Measurements from ENCODE around the gene IPO5.
A peak's percentile ranks its signal among the peaks of the same experiment; 100 is the strongest.
"Not testable (repeated sequence)": the region's sequence is repeated elsewhere in the genome, so short reads cannot be mapped to it uniquely, and the experiment has no call there.

Gene IPO5

DNA sequence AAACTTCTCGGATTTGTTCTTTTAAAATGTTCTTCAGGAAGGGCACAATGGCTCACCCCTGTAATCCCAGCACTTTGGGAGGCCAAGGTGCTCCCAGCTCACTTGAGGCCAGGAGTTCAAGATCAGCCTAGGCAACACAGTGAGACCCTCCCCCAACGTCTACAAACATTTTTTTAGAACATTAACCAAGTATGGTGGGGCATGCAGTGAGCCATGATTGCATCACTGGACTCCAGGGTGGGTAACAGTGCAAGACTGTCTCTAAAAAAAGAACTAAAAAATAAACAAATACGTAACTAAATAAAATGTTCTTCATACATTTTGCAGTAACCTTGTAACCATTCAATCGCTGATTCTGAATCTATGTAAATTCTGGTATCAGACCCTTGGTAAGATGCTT lies 2.1 kb upstream of the IPO5 start:
- DNase-seq = no peak

DNA sequence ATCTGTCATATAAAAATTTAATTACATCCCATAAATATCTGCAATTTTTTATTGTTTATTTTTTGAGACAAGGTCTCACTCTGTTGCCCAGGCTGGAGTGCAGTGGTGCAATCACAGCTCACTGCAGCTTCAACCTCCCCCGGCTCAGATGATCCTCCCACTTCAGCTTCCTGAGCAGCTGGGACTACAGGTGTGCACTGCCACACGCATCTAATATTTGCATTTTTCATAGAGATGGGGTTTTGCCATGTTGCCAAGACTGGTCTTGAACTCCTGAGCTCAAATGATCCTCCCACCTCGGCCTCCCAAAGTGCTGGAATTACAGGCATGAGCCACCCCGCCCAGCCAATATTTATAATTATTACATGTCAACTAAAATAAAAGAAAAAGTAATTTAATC lies 644 bp upstream of the IPO5 start:
- DNase-seq = peak; percentile 23

- DNase-seq = no peak
Observed at GRCh38 chr13:97961340-97961739, 7.9 kb downstream of the IPO5 start.

- no peak for DNase-seq
Observed at GRCh38 chr13:97962887-97963286, 9.4 kb downstream of the IPO5 start.

DNA sequence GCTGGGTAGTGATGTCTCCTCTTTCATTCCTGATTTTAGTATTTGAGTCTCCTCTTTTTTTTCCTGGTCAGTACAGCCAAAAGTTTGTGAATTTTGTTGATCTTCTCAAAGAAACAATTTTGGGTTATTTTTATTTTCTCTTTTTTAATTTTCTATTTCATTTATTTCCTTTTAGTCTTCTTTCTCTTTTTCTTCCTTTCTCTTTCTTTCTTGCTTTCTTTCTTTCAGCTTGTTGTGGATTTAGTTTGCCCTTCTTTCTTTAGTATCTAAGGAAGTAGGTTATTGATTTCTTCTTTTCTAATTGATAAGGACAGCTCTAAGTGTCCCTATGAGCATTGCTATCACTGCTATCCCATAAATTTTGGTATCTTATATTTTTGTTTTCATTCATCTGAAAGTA lies 13.8 kb downstream of the IPO5 start:
- no peak for DNase-seq

DNA sequence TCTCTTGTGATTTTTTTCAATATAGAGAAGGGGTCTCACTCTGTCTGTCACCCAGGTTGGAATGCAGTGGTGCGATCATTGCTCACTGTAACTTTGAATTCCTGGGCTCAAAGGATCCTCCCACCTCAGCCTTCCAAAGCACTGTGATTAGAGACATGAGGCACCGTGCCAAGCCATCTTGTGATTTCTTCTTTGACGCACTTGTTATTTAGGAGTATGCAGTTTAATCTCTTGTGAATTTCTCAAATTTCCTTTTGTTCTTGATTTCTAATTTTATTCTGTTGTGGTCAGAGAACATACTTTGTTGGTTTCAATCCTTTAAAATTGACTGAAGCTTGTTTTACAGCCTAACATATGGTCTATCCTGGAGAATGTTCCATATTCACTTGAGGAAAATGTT lies 14.5 kb downstream of the IPO5 start:
- DNase-seq = no peak

- DNase-seq = no peak
Observed at GRCh38 chr13:97971519-97971918, 18.0 kb downstream of the IPO5 start.

DNA sequence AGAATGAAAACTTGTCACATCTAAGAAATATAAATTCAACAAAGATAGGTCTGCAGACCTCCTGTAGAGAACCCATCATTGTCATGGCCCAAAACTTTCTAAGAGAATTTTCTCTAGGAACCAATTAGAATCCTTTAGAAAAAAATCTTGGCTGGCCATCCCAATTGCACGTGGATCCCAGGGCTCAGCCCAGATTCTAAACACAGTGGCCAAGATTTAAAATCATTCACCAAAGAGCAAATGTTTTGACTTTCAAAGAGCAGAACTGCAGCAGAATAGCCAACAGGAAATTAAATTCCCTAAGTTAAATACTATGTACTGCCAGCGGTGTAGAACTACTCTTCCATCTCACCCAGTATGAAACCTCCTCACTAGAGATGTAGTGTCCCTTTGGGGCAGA lies 21.3 kb downstream of the IPO5 start:
- no peak for DNase-seq

- no peak for DNase-seq
Observed at GRCh38 chr13:97975280-97975847, 21.9 kb downstream of the IPO5 start.

- DNase-seq = peak; percentile 85
Observed at GRCh38 chr13:97975848-97976609, 22.6 kb downstream of the IPO5 start.

DNA sequence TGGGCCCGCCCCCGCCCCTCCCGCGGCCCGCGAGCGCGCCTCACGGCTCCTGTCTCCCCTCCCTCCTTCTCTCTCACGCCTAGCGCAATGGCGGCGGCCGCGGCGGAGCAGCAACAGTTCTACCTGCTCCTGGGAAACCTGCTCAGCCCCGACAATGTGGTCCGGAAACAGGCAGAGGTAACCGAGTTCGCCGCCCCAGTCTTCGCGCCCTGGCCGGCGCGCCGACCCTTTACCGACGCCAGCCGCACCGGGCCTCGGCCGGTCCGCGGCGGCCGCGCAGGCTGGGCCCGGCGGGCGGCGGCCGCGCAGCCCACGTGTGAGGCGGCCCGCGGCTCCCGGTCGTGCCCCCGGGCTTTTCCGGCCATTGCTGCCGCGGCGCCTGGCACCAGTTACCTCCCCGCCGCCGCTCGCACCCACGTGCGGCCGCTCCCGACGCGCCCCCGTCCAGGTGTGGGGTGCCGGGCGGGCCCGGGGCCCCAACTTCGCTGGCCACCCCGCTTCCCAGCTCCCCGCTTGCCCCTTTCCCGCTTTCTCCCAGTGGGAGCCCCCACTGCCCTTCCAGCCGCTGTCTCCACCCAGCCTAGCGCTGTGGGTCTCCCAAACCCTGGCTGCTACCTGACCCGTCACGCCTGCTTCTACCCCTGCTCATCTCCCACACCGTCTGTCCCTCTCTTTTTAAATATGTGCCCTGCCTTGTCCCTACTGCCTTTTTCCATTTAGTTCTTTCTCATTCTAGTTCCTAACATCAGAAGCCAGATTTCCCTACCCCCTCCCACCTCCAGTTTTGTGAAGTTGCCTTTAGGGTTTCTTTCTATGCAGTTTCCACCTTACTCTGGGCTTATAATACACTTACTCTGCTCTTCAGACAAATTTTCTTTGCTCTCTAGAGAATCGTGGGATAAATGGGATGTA lies 23.4 kb downstream of the IPO5 start:
- DNase-seq = peak; percentile 33

DNA sequence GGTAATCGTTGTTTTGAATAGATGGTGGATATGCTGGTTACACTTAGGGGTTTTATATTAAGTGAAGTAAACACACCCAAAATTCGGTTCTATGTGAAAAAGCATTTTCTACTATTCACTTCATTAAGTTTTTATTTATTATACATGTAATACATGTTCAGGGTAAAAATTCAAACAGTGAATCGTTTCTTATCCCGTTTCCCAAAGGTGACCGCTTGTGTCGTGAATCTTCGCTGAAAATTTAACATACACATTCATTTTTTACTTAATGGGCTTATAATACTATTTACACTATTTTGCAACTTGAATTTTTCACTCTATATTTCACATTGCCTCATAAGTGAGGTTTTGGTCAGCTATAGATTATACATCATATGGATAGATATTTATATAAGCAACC lies 24.5 kb downstream of the IPO5 start:
- DNase-seq = no peak

DNA sequence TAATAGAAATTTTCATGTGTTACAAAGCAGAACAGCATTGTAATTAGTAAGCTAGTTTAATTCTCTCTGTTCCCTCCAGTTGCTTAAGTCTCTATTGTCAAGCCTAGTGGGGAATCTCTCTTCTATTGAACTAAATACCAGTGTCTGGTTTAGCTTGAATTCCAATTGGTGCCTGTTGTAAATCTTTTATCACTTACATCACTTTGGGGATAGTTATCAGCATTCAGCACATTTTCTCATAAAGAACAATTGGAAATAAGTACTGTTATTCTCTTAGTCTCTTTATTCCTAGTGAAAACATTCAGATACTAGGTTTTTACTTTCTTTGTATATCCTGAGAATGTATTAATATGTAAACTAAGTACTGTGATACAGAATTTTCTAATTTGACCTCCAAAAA lies 25.2 kb downstream of the IPO5 start:
- DNase-seq = no peak

GRCh38 chr13:97979051-97979450 lies 25.6 kb downstream of the IPO5 start:
- no peak for DNase-seq

DNA sequence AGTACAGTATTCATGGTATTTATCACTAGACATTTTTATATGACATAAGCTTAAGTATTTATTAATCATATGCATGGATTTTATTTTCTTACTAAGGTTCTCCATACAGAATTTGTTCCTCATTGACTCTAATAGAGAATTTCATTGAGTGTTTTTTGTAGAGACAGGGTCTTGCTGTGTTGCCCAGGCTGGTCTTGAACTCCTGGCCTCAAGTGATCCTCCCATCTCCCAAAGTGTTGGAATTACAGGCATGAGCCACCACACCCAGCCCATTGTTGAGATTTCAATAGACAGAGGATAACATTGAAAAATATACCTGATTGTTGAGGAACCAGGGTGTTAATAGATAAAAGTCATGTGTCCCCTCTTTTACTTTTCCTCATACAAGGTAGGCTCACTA lies 26.1 kb downstream of the IPO5 start:
- DNase-seq = no peak

DNA sequence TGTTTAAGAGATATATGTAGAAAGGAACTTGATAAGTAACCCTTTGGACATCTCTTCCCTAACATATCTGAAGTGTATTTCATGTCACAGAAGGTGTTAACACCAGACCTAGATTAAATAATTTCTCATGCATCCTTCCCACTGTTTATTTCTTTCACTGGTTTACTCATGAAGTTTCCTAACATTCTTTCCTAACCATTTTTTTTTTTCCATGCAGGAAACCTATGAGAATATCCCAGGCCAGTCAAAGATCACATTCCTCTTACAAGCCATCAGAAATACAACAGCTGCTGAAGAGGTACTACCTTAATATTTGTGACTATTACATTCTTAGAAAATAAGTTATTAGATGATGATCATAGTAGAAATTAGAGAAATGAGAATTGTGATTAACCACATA lies 28.8 kb downstream of the IPO5 start:
- no peak for DNase-seq

DNA sequence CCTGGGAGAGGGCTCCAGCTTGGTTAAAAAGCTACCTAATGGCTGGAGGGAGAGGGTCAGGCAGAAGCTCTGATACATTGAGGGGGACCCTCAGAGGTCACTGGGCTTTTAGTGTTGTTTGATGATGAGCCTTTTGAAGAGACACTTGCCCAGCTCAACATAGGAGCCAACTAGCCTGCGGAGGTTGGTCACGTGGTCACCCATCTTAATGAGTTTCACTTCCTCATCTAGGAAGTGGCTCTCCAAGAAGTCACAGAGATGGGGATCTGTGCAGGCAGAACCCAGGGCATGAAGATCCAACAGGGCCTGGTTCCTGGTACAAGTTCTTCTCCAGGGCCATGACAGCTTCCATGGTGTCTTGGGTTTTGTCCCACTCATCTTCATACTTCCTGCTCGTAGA lies 33.4 kb downstream of the IPO5 start:
- DNase-seq = no peak

DNA sequence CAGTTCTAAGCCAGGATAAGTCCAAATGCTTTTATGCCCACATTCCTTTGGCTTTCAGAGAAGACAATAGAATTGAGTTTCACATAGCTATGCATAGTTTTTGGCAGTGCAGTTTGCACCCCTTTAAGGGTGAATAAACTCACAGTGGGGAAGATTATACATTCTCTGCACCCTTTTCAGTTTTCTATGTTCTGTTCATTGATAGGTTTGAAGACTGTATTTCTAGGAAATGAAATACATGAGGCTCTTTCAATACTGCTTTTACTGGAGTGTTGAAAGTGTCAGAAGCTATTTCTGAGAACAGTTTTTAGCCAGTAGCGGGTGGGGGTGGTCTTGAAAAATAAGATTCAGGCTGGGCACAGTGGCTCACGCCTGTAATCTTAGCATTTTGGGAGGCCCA lies 46.2 kb downstream of the IPO5 start:
- no peak for DNase-seq

DNA sequence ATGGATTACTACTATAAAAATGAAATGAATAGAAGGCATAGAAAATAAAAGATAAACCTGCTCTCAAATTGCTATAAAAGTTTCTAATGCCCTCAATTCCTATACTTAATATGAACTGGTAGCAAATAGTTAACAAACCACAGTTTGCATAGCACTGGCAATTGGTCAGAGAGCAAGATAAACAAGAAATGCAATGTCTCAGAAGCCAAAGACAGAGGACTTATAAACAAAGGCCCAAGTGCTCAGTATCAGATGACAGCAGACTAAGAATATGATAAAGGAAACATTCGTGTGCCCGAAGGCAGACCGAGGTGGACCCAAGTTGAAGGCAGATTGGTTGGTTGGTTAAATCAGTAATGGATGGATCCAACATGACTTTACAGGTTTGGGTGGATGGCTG lies 50.6 kb downstream of the IPO5 start:
- DNase-seq = no peak

GRCh38 chr13:98004997-98005396 lies 51.5 kb downstream of the IPO5 start:
- not testable (repeated sequence) for DNase-seq

DNA sequence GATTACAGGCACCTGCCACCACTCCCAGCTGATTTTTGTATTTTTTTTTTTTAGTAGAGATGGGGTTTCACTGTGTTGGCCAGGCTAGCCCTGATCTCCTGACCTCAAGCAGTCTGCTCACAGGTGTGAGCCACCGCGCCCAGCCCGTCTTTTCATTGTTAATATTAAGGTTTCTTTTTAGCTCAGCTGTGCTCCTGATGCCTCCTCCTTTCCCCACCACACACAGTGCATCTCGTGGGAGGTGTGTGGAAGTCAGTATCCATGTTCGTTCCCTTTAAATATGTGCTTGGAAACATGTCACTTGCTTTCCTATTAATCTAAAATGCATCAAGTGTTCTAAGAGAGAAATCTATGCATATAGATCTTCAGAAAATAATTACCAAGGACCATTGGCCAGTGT lies 53.5 kb downstream of the IPO5 start:
- no peak for DNase-seq

DNA sequence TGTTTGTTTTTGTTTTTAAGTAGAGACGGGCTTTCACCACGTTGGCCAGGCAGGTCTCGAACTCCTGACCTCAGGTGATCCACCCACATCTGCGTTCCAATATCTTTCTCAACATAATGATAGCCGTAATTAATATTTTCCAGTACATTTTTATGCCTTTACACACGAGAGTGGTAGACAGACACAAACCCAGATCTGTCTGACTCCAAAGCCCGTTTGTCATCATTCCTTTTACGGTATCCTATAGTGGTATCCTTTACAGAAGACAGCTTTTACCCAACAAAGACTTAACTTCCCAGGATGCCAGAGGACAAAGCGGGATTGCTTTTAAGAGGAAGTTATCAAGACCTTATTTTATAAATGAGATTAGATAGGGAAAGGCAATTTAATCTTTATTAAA lies 59.8 kb downstream of the IPO5 start:
- no peak for DNase-seq

GRCh38 chr13:98014766-98015165 lies 61.3 kb downstream of the IPO5 start:
- DNase-seq = no peak

GRCh38 chr13:98018293-98018692 lies 64.8 kb downstream of the IPO5 start:
- DNase-seq = no peak
